RWPE2 (cell line): Measurements from ENCODE around the gene CCR5AS.

Experiments
- ATAC-seq: fragments of 200-7000 bp; cut with Tn5 transposase; 3 replicates; pipeline ENCODE4 v1.9.1; 2021; ENCODE audit warnings: low read depth
- DNase-seq: peaks from one replicate; pipeline ENCODE4 v3.0.0-alpha.2; 2020; ENCODE audit warnings: low spot score
- H3K27ac ChIP-seq: fragments of 450-650 bp; 2 replicates; pipeline ENCODE4 v1.5.1; 2017; ENCODE audit warnings: mild to moderate bottlenecking; ENCODE audit not compliant: poor library complexity, severe bottlenecking
- H3K27me3 ChIP-seq: fragments of 250-450 bp; sonication (Bioruptor Pico); 2 replicates; pipeline ENCODE4 v1.5.1; 2021; ENCODE audit warnings: mild to moderate bottlenecking, moderate library complexity; ENCODE audit not compliant: insufficient read depth, poor library complexity, severe bottlenecking
- H3K36me3 ChIP-seq: fragments of 250-450 bp; sonication (Bioruptor Pico); 2 replicates; pipeline ENCODE4 v1.5.1; 2020; ENCODE audit warnings: low read depth, mild to moderate bottlenecking, moderate library complexity
- H3K4me1 ChIP-seq: fragments of 250-450 bp; sonication (Bioruptor Pico); 2 replicates; pipeline ENCODE4 v1.5.1; 2021; ENCODE audit warnings: mild to moderate bottlenecking, moderate library complexity; ENCODE audit not compliant: insufficient read depth, poor library complexity, severe bottlenecking
- H3K4me3 ChIP-seq: fragments of 250-450 bp; sonication (Bioruptor Pico); 2 replicates; pipeline ENCODE4 v1.5.1; 2021; ENCODE audit warnings: mild to moderate bottlenecking, moderate library complexity; ENCODE audit not compliant: severe bottlenecking
- H3K9me3 ChIP-seq: fragments of 250-450 bp; sonication (Bioruptor Pico); 2 replicates; pipeline ENCODE4 v1.5.1; 2021; ENCODE audit warnings: mild to moderate bottlenecking, moderate library complexity; ENCODE audit not compliant: severe bottlenecking
- CTCF ChIP-seq: fragments of 450-650 bp; IDR thresholded peaks from one replicate; pipeline ENCODE4 v1.5.1; 2017; ENCODE audit warnings: mild to moderate bottlenecking, moderate library complexity; ENCODE audit not compliant: poor library complexity, severe bottlenecking

CCR5AS gene

GRCh38 chr3:46353090-46353489 lies 53.8 kb downstream of the CCR5AS start:
- Histone ChIP-seq H3K4me3 (no peak overlapping the region), H3K36me3 (no peaks in the 10 kb centered on the region), H3K27ac (no peak overlapping the region), H3K4me1 (no peaks in the 10 kb centered on the region), H3K27me3 (peaks cover 38% of the 10 kb centered on the region), H3K9me3 (no peaks in the 10 kb centered on the region)
- DNase-seq = no peak
- no peak for ATAC-seq
- TF ChIP-seq CTCF = no peak

GRCh38 chr3:46351646-46352045 lies 55.2 kb downstream of the CCR5AS start:
- Histone ChIP-seq H3K4me1 (no peaks in the 10 kb centered on the region), H3K4me3 (no peak overlapping the region), H3K27ac (no peak overlapping the region), H3K27me3 (peaks cover 38% of the 10 kb centered on the region), H3K9me3 (no peaks in the 10 kb centered on the region), H3K36me3 (no peaks in the 10 kb centered on the region)
- no peak for TF ChIP-seq CTCF
- no peak for ATAC-seq
- DNase-seq = no peak

GRCh38 chr3:46350262-46350565 lies 56.7 kb downstream of the CCR5AS start:
- ATAC-seq (no peak), DNase-seq (no peak)
- TF ChIP-seq CTCF = no peak
- no peaks in the 10 kb centered on the region for H3K4me1 ChIP-seq
- no peak overlapping the region for H3K27ac ChIP-seq
- no peaks in the 10 kb centered on the region for H3K9me3 ChIP-seq
- H3K4me3 ChIP-seq = no peak overlapping the region
- no peaks in the 10 kb centered on the region for H3K36me3 ChIP-seq
- H3K27me3 ChIP-seq = peaks cover 24% of the 10 kb centered on the region

- no peaks in the 10 kb centered on the region for H3K36me3 ChIP-seq
- TF ChIP-seq CTCF = no peak
- no peak overlapping the region for H3K4me3 ChIP-seq
- H3K27ac ChIP-seq = no peak overlapping the region
- H3K27me3 ChIP-seq = peaks cover 19% of the 10 kb centered on the region
- H3K9me3 ChIP-seq = no peaks in the 10 kb centered on the region
- ATAC-seq = no peak
- no peak for DNase-seq
- no peaks in the 10 kb centered on the region for H3K4me1 ChIP-seq
Observed at GRCh38 chr3:46349484-46350261, 57.2 kb downstream of the CCR5AS start.

GRCh38 chr3:46348823-46349482 lies 57.9 kb downstream of the CCR5AS start:
- Histone ChIP-seq H3K27me3 (peaks cover 12% of the 10 kb centered on the region), H3K36me3 (no peaks in the 10 kb centered on the region), H3K27ac (no peak overlapping the region), H3K4me1 (no peaks in the 10 kb centered on the region), H3K4me3 (no peak overlapping the region), H3K9me3 (no peaks in the 10 kb centered on the region)
- ATAC-seq (no peak), DNase-seq (no peak)
- no peak for TF ChIP-seq CTCF
